Measurements from ENCODE around the gene NDUFAF2. TPM values are rescaled to one million over a fixed set of nuclear protein-coding genes. Genes with fewer than 3 reads are reported as not detected.

The NDUFAF2 gene
- total and polyA plus RNA-seq, 4 donors = 12.2 to 68.8 (median 29.8) TPM

GRCh38 chr5:61162010-61162831 is 217.2 kb downstream of the NDUFAF2 start, which contains the start of gene SMIM15:
TSS of gene SMIM15 (minus strand) at chr5:61162468. CDS start at chr5:61160171, 2,297 bp downstream.
- WGBS, 2 donors = 1% methylated on average over 71 to 73 of the region's 73 CpGs
- peaks cover 6 to 27% (median 8%) of the 10 kb centered on the region in 5 donors for H3K4me1 ChIP-seq (ENCODE audit: control insufficient read depth in 5 of 5, insufficient read depth in 5 of 5, low read length in 5 of 5)

GRCh38 chr5:61162832-61163567 is 218.0 kb downstream of the NDUFAF2 start:
- ATAC-seq (ENCODE audit: insufficient read depth, low FRiP score) (peak; percentile 3), DNase-seq (peak in 2 of 3 donors; percentile 46 to 66)
- TF ChIP-seq CTCF (IDR thresholded peaks at IDR 0.05; ENCODE audit: control extremely low read depth, extremely low read depth) = no peak
- no peaks in the 10 kb centered on the region for H3K27me3 ChIP-seq (ENCODE audit: control insufficient read depth in 3 of 3, insufficient read depth in 3 of 3, low read length in 2 of 3)
- H3K4me1 ChIP-seq (ENCODE audit: control insufficient read depth in 5 of 5, insufficient read depth in 5 of 5, low read length in 5 of 5) = peaks cover 6 to 23% (median 8%) of the 10 kb centered on the region in 5 donors
- H3K4me3 ChIP-seq = peak overlapping the region; percentile 57
- H3K36me3 ChIP-seq (ENCODE audit: control insufficient read depth in 4 of 4, insufficient read depth in 4 of 4, low read length in 4 of 4) = peaks cover 2 to 18% (median 3%) of the 10 kb centered on the region in 4 donors
- H3K9ac ChIP-seq (ENCODE audit: insufficient read depth in 1 of 2, low read length in 2 of 2) = peak overlapping the region; percentile 91 to 97
- 31 to 45% methylated on average over 14 of the region's 14 CpGs for WGBS, 2 donors
- H3K27ac ChIP-seq (ENCODE audit: low read depth in 1 of 2, low read length in 1 of 2) = peak overlapping the region; percentile 86 to 99
- no peaks in the 10 kb centered on the region for H3K9me3 ChIP-seq (ENCODE audit: control insufficient read depth in 4 of 4, insufficient read depth in 3 of 4, low read length in 3 of 4)

More at GRCh38 chr5:61162010-61162831, 217.2 kb downstream of the NDUFAF2 start, which contains the start of gene SMIM15:
- peak; percentile 93 to 96 (median 94) for DNase-seq
- Histone ChIP-seq H3K27ac (ENCODE audit: low read depth in 1 of 2, low read length in 1 of 2) (peak within 1 kb of the TSS; percentile 86 to 99), H3K9me3 (ENCODE audit: control insufficient read depth in 4 of 4, insufficient read depth in 3 of 4, low read length in 3 of 4) (no peaks in the 10 kb centered on the region), H3K4me3 (peak within 1 kb of the TSS; percentile 57), H3K36me3 (ENCODE audit: control insufficient read depth in 4 of 4, insufficient read depth in 4 of 4, low read length in 4 of 4) (peaks cover 2 to 18% (median 3%) of the 10 kb centered on the region in 4 donors), H3K27me3 (ENCODE audit: control insufficient read depth in 3 of 3, insufficient read depth in 3 of 3, low read length in 2 of 3) (no peaks in the 10 kb centered on the region), H3K9ac (ENCODE audit: insufficient read depth in 1 of 2, low read length in 2 of 2) (peak within 1 kb of the TSS; percentile 91 to 97)
- ATAC-seq (ENCODE audit: insufficient read depth, low FRiP score) = peak; percentile 98
- TF ChIP-seq CTCF (IDR thresholded peaks at IDR 0.05; ENCODE audit: control extremely low read depth, extremely low read depth) = no peak

GRCh38 chr5:61163905-61164304 is 218.9 kb downstream of the NDUFAF2 start:
- peaks cover 6 to 22% (median 8%) of the 10 kb centered on the region in 5 donors for H3K4me1 ChIP-seq (ENCODE audit: control insufficient read depth in 5 of 5, insufficient read depth in 5 of 5, low read length in 5 of 5)
- TF ChIP-seq CTCF (IDR thresholded peaks at IDR 0.05; ENCODE audit: control extremely low read depth, extremely low read depth) = no peak
- no peaks in the 10 kb centered on the region for H3K9me3 ChIP-seq (ENCODE audit: control insufficient read depth in 4 of 4, insufficient read depth in 3 of 4, low read length in 3 of 4)
- no peak overlapping the region for H3K4me3 ChIP-seq
- no peak for DNase-seq
- H3K27me3 ChIP-seq (ENCODE audit: control insufficient read depth in 3 of 3, insufficient read depth in 3 of 3, low read length in 2 of 3) = no peaks in the 10 kb centered on the region
- no peak for ATAC-seq (ENCODE audit: insufficient read depth, low FRiP score)
- peaks cover 2 to 18% (median 3%) of the 10 kb centered on the region in 4 donors for H3K36me3 ChIP-seq (ENCODE audit: control insufficient read depth in 4 of 4, insufficient read depth in 4 of 4, low read length in 4 of 4)
- H3K9ac ChIP-seq (ENCODE audit: insufficient read depth in 1 of 2, low read length in 2 of 2) = no peak overlapping the region
- H3K27ac ChIP-seq (ENCODE audit: low read depth in 1 of 2, low read length in 1 of 2) = no peak overlapping the region
- WGBS, 2 donors = 96 to 98% methylated on average over 13 of the region's 13 CpGs

All from lung (tissue), 12 donors.